K562 (cell line): ENCODE measurements around the gene PPA1.

Source experiments
- CTCF ChIP-seq, 3 experiments: IDR thresholded peaks in 2 of 3; conservative IDR thresholded peaks in 1 of 3; 2 replicates each; pipeline ENCODE4 v1.5.1; 2011 to 2012; ENCODE audit warnings: low read length in 3 of 3, mild to moderate bottlenecking in 3 of 3, control low read depth in 2 of 3, improper control_type of control experiment in 1 of 3, inconsistent platforms in 1 of 3, low read depth in 1 of 3, mixed read lengths in 1 of 3, moderate library complexity in 1 of 3; ENCODE audit not compliant: insufficient read depth in 2 of 3
- POLR2AphosphoS2 ChIP-seq: IDR thresholded peaks from 2 replicates; pipeline ENCODE4 v1.6.1; 2012; ENCODE audit warnings: low read length, improper control_type of control experiment

DNA sequence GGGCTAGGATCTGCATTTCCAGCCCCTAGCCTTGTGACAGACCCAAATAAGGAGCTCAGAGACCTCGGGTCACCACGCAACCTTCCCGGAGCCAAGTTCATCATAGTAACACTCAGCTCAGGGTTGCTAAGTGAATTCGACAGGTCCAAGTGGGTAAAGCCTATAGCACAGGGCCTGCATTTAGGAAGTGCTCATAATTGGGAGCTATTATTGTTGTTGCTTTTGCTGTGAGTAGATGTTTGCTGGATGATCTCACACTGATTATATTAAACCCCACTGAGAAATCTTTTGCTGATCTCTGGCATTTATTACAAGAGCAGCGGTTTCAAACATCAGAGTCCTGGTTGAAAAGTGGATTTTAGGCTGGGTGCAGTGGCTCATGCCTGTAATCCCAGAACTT lies 42.6 kb downstream of the PPA1 start:
- TF ChIP-seq POLR2AphosphoS2 (no peak), CTCF (IDR thresholded peaks at IDR 0.05 in 2 of 3, conservative IDR thresholded peaks at IDR 0.05 in 1 of 3; ENCODE audit: insufficient read depth in 2 of 3, low read depth in 1 of 3, low read length in 3 of 3) (no peak)
